ENCODE measurements around the gene IPMK.

IPMK gene

DNA sequence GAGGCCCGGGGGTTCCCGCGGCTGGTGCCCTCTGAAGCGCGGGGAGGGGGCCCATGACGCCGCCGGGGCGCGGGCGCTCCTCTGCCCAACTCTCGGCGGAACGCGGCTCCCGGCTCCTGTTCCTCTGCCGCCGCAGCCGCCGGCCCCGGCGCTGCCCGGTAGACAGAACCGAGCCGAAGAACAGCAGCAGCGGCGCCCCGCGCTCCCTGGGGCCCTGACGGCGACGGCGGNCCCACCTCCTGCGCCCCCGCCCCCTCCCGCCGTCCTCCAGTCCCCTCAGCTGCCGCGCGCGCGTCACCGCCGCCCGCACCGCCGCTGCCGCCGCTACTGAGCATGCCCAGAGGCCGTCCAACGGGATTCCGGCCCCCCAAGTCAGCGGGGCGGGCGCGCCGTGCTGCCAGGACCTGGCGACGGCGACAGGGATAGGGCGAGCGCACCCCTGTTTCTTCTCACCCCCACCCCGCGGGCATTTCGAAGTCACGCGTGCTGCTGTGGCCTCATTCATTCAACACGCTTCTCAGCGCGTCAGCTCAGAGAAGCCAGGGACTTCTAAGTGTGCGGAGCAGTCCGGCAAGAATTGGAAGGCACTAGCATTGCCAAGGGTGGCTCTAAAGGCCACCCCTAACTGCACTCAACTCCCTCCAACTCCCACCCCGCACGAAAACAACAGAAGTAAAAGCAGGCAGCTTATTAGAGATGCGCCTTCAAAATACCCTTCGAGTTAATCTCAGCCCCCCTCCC lies at the start of gene IPMK:
Gene IPMK, minus strand, starts transcription at position 182 of the 741 bp plus-strand sequence. CDS start 283 bp downstream, outside the sequence.
- FAIRE-seq = peak; percentile 88
- DNase-seq (ENCODE audit: low spot score) = peak; percentile 92

DNA sequence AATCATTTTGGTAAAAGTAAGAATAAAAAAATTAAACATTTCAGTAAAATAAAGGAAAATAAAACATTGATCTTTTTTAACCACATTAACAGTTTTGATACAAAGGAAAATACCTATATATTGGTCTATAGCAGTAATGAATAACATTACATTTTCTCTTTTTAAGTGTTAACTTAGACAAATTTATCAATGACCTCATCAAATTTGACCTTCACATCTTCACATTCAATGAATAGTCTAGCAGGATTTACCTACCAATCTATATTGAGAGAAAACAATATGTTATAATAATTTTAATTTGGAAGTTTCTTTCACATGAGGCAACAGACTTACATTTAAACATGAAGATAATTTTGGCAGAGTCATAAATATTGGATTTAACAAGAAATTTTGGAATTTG lies 49.2 kb upstream of the IPMK start:
- DNase-seq (ENCODE audit: low spot score) = no peak
- FAIRE-seq = no peak

DNA sequence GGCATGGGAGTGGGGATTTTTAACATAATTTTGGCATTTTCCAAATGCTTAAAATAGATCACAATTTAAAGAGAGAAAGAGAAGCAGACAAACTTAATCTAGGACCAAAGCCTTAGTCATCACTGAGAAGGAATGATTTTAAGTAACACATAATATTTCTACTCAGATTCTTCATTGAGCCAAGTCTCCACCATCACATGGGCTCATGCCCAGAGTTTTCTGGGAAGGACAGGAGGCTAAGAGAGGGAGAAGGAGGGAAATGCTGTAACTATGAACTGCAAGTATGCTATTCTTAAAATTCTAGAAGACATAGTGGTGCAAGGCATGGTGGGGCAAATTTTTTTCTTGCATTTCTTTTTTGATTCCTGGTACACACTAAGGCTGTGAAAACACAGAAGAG lies 43.3 kb upstream of the IPMK start:
- no peak for DNase-seq (ENCODE audit: low spot score)
- no peak for FAIRE-seq

DNA sequence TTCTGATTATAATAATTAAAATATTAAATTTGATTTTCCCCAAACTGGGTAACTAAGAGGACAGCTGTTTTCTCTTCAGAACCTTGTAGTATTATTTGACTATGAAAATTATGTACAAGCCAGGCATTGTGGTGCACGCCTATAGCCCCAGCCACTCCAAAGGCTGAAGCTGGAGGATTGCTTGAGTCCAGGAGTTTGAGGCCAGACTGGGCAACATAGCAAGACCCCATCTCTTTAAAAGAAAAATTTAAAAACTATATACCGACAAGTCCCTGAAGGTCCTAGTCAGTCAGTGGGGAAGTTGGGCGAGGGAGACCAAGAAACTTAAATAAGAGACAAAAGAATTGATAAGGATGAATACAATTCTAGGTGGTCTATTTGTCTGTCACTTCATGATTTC lies 40.0 kb upstream of the IPMK start:
- DNase-seq (ENCODE audit: low spot score) (no peak), FAIRE-seq (no peak)

DNA sequence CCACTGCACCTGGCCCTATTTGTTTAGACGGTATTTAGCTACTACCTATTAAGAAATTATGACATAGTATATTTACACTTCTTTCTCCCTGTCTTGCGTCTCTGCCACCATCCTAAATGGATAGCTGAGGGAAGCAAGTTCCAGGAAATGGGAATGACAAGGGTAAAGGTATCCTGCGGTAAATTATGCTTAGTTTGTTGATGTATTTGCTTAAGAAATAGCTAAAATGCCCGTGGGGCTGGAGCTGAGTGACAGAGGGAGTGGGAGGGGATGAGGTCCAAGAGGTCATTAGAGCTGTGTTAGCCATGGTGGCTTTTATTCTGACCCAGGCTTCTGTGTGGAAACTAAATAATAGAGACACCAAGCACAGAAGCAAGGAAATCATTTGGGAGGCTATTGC lies 38.1 kb upstream of the IPMK start:
- FAIRE-seq (no peak), DNase-seq (ENCODE audit: low spot score) (no peak)

DNA sequence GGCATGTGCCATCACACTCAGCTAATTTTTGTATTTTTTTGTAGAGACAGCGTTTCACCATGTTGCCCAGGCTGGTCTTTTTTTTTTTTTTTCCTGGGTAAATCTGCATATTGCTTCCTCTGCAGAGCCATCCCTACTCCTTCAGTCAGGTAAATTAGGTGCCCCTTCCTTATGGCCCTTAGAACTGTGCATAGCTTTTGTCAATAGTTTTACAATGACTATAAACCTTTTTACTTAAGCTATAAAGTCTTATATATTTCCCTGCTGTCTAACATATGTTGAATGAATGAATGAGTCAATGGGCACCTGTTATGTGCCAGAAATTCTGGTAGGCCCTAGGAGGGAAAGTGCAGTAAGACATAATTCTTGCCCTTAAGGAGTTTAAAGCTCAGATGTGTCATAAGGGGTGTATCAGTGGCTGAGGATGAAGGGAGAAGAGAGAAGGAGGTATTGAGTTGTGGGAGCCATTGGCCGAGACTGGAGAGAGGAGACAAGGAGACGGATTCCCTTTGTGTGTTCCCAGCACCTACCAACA lies 36.5 kb upstream of the IPMK start:
- DNase-seq (ENCODE audit: low spot score) = no peak
- no peak for FAIRE-seq

DNA sequence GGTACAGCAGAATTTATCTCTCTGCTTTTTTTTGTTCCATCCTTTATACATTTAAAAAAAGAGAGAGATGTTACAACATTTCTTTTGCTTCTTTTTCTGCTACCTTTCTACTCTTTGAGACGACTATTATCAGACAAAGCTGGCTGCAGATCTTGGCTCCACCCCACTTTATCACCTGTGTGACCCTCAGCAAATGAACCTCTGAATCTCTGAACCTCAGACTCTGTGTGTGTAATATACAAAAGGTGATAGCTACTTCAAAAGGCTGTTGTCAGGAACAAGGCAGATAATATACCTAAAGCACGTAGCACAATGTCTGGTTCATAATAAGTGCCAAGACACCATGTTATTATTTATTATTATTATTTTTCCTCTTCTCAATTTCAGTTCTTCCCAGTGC lies 34.6 kb upstream of the IPMK start:
- no peak for DNase-seq (ENCODE audit: low spot score)
- no peak for FAIRE-seq

DNA sequence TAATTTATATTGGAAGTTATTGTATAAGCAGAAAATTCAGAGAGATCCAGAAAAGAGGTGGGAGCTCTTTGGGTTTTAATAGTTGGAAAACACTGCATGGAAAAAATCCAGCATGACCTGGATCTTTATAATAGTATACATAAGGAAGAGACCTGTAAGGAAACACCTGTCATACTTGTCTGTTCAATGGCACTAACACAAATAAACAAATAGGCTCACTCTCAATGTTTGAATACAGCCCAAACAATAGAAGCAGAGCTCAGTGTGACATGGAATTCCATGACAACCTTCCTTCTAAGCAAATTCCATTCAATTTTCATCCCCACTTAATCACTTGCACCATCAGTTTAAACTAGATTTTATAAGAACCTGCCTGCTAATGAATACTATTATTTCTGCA lies 33.0 kb upstream of the IPMK start:
- FAIRE-seq (no peak), DNase-seq (ENCODE audit: low spot score) (no peak)

DNA sequence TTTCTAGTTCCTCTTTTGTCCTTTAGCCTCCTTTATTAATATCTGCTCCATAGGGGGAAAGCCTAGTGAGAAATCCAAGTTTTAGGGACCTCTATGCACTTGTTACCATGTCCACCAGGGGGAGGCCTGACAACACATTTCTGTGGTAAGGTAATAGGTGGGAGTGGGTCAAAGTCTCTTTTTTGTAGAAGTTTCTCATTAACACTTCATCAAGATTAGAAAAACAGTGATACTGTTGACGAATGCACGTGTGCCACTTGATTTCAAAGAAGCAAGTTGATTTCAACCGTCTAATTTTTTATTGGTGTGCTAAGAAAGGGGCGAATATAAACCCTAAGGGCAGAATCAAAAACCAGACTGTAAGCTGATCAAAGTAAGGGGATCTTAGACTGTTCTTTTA lies 31.9 kb upstream of the IPMK start:
- FAIRE-seq (no peak), DNase-seq (ENCODE audit: low spot score) (peak; percentile 60)

DNA sequence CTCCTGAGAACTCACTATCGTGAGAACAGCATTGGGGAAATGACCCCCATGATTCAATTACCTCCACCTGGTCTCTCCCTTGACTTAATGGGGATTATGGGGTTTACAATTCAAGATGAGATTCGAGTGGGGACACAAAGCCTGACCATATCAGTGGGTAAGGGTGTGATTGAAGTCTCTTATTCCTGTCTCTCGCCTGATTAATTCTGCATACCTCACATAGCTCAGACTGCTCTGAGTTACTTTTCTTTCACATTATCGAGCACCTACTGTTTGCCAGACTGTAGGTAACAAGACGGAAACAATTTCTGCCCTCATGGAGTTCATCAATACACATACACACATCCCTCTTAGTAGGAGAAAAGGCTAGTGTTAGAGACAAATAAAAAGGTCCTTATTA lies 26.3 kb upstream of the IPMK start:
- FAIRE-seq (no peak), DNase-seq (ENCODE audit: low spot score) (no peak)

DNA sequence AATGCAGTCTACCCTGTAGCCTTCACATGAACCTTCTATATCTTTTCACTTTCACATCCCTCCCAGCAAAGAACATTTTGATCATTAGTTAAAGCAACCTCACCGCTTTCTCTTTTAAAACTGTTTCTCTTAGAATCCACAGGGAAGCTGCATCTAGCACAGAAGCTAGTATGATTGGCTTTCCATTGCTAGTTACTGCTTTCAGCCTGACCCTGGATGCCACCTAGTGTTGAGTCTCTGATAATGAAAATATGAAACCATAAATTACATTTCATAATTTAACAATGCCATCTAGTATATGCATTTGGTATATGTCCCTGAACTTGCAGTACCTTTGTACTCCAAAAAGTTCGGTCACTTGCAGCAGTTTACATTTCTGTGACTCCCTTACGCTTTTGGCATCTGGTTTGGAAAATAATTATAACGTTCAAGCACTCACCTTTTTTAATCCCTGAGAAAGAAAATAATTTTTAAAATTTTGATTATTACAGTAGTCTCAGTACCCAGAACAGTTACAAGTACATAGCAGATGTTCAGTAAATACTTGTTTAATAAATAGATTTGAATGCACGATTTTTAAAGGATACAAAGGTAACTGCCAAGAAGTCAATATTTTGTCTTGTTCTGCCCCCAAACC lies 24.0 kb upstream of the IPMK start:
- FAIRE-seq (no peak), DNase-seq (ENCODE audit: low spot score) (peak; percentile 33)

DNA sequence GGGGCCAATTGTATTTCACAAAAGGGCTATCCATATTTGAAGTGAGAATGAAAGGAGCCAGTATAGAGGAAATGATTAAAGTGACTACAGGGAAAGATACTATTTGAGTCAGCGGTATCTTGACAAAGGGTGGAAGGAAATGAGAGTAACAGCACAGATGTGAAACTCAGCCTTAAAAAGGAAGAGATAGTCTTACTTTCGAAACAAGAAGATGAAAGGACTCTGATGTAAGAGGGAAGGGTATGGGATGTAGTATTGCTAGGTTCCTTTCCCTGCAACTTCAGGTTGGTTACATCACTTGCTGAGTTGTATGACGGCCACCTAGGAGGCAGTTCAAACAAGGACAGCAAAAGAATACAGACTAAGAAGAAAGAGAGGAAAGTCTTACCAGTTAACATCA lies 14.9 kb upstream of the IPMK start:
- DNase-seq (ENCODE audit: low spot score) = no peak
- peak; percentile 17 for FAIRE-seq

DNA sequence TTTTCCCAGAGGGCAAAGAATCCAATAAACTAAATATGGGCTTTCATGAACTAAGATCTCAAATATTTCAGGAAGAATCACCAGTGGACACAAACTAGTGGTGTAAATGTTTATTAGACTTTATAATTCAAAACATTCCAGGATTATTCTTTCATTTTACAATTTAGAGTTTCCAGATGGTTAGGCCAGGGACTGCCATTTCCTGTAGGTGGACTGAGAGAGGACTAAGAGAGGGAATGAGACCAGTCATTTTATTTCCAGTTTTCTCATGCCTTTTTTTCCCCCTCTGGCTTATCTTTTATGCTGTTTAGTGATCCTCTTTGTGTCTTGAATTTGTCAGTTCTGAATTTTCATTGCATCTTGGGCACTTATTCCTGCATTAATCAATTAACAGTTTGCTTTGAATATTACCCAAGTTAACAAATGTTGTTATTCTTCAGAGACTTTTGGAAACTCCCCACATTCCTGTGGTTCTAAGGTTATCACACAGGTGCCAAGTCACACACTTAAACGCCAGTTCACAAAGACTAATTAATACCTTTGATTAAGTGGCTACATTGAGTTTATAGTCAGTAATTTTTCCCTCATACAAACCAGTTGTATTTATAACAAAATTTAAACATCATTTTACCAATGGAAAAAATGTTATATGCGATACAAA lies 13.5 kb upstream of the IPMK start:
- DNase-seq (ENCODE audit: low spot score) (no peak), FAIRE-seq (no peak)

DNA sequence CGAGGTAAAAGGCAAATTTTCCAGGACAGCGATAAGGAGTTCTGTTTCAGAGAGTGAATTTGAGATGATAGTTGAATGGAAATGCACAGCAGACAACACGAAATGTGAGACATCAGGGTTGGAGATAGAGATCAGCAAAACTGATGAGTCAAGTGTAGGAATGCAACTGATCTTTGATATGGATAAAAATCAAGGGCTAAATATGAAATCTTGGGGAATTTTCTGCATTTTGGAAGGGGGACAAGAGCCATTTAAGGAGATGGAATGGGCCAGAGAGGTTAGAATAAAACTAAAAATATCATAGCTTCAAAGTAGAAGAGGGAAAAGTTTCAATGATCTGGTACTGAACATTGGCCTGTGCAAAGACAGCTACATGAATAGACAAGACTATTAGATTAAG lies 12.8 kb upstream of the IPMK start:
- DNase-seq (ENCODE audit: low spot score) = no peak
- FAIRE-seq = no peak

DNA sequence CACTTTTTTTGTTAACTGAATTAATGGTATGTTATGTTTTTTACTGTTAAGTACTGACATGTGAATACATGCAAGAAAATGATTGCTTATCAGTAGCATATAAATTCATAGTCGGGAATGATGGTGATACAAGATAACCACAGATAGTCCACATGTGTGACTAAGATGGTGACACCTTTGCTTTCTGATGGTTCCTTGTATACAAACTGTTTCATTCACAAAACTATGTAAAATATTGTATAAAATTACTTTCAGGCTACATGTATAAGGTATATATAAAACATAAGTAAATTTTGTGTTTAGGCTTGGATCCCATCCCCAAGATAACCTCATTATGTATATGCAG lies 11.2 kb upstream of the IPMK start:
- FAIRE-seq = no peak
- DNase-seq (ENCODE audit: low spot score) = no peak

DNA sequence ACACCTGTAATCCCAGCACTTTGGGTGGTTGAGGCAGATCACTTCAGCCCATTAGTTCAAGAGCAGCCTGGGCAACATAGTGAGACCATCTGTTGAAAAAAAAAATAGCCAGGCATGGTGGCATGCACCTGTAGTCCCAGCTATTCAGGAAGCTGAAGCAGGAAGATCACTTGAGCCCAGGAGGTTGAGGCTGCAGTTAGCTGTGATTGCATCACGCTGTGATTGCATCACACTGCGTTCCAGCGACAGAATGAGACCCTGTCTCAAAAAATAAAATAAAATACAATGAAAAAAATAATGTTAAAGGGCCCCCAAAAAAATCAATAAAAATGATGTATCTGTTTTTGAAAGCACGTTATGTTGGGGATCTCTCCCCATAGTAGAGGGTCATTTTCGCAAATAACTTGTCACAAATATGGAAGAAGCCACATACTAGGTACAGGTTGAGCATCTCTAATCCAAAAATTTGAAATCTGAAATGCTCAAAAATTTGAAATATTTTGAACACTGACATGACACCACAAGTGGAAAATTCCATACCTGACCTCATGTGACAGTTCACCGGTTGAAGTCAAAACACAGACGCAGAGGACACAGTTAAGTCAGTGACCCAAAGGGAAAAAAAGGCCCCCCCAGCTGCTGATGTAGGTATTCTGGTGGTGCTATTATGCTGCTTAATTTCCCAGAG lies 10.7 kb upstream of the IPMK start:
- DNase-seq (ENCODE audit: low spot score) (no peak), FAIRE-seq (no peak)

DNA sequence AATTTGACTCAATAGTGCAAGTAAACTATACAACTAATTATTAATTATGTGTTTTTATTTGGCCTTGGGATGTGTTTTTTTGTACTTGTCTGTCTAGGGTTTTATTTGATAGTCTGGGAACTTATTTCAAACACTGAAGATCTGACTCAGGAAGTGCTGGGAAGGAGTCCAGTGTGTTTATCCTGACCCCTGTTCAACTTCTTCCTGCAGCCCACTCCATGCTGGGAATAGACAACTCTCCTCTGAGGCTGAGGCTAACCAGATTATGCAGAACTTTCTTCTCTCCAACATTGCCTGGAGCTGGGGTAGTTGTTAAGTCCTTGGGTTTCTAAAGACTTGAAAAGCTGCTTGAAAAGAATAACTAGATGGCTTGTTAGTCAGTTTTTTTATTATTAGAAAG lies 8.2 kb upstream of the IPMK start:
- DNase-seq (ENCODE audit: low spot score) (no peak), FAIRE-seq (no peak)

DNA sequence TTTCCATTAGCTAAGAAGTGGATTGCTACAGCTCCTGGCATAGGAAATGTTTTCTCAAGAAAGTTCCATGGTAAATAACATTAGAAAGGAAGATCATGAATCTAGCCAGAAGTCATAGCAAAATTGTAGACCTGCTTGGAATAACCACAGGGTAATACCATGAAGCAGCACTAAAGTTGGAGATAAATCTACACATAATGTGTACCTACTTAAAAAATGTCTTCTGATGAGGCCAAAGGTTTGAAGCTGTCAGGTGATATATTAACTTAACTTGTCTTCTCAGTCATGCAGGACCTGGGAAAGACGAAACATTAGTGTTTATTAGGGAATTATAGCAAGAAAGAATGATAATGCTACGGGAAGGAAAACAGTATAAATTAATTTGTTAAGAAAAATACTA lies 7.6 kb upstream of the IPMK start:
- DNase-seq (ENCODE audit: low spot score) (no peak), FAIRE-seq (no peak)

DNA sequence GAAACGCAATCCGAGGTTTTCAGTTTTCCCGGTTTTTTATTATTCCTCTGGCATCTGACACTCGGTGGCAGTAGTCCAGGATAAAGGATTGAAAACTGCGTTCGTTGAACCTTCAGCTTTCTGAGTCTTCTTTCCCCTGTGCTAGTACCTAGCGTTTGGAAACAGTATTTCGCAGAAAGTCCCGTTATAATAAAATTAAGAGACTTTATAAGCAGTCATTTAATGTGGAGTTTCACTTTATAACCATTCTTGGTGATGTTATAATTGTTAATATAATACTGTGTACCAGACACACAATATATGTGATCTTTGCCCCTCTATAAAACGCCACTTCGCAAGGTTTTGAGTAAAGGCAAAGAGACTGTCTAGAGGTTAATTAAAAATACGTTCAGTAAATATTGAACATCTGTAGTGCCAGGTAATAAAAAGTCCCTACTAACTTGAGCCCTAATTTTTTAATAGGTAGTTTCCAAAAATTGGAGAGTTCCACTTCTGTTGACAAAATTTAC lies 2.1 kb upstream of the IPMK start:
- no peak for FAIRE-seq
- no peak for DNase-seq (ENCODE audit: low spot score)

DNA sequence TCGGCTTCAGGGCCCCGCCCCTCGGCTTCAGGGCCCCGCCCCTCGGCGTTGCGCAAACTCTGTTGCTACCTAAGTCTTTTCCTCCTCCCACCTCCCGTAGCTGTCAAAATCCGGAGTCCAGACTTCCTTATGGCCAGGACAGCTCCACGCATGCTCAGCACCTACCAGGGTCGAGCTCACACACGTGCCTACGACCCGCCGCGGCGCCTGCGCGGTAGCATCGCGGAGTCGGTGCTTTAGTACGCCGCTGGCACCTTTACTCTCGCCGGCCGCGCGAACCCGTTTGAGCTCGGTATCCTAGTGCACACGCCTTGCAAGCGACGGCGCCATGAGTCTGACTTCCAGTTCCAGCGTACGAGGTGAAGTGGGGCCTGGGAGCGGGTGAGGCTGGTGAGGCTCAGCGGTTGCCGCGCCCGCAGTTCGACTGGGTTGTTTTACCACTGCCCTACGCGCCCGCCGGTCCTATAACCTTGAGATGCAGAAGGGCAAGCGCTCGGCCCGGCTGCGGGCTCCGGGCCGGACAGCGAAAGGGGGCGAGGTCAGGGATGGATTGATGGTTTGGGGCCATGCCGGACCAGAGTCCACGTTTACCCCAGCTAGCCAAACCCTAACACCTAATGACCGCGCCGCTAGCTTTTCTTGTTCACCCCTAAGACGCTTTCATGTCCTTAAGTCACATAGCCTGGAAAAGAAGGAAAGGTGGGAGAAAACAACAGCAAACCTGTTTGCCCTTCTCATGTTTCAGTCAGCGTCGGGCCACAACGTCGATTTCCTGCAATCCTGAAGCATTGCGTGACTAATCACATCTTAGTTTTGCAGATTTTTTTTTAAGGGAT lies 1.5 kb upstream of the IPMK start, which contains the start of gene CISD1:
Gene CISD1, plus strand, starts transcription at position 217 of the 836 bp plus-strand sequence. Its CDS starts 112 bp downstream, at position 329.
- FAIRE-seq (peak; percentile 99), DNase-seq (ENCODE audit: low spot score) (peak; percentile 99)

DNA sequence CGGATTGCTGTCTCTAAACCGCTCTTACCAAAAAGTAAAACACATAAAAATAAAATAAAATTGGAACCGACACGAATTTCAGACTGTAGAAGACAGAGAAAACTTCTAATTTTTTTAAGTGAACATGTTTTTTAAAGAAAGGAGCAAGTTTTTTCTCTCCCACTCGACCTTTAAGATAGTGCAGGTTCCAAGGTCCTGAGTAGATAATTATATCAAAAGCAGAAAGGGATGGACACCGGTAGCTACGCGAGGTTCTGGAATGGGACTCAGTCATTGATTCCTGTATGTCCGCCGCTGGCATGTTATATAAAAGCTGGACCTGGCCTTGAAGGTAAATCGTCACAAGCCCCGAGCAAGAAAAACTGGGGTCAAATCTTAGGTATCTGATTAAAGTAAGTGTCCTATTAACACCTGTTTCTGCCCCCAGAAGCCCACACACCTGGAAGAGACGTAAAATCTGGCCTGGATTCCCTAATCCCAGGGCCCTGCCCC lies 806 bp upstream of the IPMK start:
- FAIRE-seq (no peak), DNase-seq (ENCODE audit: low spot score) (no peak)

Data from urothelium cell line (cell line).